ENCODE data around the gene POMT2.

Gene POMT2

DNA sequence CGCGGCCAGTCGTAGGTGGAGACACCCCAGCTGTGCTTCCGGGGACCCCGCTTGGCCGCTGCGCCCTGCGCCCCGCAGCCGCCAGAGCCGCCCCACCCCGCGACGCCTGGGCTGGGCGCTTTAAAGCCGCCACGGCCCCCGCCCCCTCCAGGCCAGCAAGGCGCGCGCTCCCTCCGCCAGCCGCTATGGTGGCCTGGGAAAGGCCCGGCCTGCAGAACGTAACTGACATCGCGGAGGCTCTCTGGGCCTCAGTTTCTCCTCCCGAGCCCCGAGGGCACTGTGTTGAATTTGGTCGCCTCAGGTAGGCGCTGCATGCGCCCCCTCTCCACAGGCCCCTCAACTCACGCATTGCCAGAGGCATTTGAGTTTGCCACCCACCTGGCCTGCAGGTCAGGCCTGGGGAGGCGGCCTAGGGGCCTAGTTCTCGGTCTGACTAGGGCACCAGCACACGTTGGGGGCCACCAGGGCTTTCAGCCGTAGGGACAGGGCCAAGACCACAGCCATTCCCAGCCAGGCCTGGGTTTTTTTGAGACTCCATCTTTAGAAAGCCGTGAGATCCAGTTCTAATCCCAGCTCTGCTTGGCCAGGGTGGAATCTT lies 49.5 kb downstream of the POMT2 start, which contains the start of gene NGB:
Gene NGB (minus strand): TSS at position 94 of the 598 bp plus-strand sequence. CDS start 269 bp downstream, outside the sequence.
- H3K4me3 ChIP-seq: peak within 1 kb of the TSS in 2 of 7 experiments; percentile 19 to 21
- no peak within 1 kb of the TSS for H3K27ac ChIP-seq

DNA sequence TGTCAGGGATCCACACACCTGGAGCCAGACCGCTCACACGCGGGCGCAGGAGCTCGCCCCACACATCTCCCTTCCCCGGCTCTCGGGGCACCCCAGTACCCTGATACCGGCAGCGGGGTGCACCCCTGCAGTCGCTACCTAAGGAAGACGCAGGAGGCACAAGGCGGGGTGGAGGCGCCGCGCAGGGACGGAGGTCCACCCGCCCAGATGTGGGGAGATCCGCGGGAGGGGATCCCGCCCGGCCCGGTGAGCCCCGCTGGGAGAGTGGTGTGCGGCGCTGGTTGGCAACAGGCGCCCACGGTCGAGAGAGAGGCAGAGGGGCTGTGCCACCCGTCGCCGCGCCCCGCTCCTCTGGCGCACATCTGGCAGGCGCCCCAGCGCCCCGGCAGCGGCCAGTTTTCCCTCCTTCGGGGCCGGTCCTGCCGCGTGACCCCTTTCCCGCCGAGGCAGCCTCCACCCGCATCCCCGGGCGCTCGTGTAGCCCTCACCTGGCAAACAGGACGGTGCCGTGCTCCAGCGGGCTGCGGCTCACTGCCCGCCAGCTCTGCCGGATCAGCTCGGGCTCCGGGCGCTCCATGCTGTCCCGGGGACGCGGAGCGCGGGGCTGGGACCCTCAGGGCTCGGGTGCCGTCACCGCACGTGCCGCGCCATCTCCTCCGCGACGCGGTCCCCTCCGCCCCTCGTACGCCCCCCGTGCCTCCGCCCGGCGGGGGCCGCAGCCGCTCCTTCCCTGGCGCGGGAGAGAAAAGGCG lies 50.1 kb downstream of the POMT2 start:
- peak overlapping the region in 2 of 7 experiments; percentile 19 to 21 for H3K4me3 ChIP-seq
- H3K27ac ChIP-seq: no peak overlapping the region

GRCh38 chr14:77268989-77269600 lies 51.6 kb downstream of the POMT2 start:
- H3K4me3 ChIP-seq: no peak overlapping the region
- no peak overlapping the region for H3K27ac ChIP-seq

DNA sequence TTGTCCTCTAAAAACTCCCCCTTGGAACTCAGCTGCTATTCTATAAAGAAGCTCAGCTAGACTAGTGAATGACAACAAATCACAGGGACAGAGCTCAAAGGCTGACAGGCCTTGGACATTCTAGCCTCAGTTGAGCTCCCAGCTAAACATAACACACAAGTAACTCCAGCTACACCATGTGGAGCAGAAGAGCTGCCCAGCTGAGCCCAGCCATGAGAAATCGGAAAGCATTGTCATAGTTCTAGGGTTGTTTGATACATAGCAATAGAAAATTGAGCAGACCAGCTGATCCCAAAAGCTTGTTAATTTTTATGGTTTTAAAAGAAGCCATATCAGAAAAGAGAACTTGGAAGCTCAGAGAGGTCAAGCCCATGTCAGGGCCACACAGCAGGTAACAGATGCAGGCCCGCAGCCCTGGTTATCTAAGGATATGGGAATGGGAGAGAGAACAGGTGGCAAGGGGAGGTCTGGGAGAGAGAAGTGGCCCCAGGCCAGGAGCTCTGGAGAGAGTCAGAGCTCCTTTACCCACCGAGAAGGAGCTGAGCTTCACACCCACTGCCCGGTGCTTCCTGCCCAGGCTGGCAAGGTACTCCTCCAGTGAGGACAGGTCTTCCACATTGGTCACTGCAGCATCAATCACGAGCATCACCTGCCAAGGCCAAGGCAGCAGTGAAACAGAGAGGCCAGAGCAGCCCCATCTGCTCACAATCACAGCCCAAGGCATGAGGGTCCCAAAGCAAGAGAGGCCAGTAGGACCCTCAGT lies 52.6 kb downstream of the POMT2 start:
- H3K4me3 ChIP-seq: no peak overlapping the region
- H3K27ac ChIP-seq: no peak overlapping the region

- no peak overlapping the region for H3K4me3 ChIP-seq
- H3K27ac ChIP-seq: no peak overlapping the region
Observed at GRCh38 chr14:77266336-77266735, 54.3 kb downstream of the POMT2 start.

DNA sequence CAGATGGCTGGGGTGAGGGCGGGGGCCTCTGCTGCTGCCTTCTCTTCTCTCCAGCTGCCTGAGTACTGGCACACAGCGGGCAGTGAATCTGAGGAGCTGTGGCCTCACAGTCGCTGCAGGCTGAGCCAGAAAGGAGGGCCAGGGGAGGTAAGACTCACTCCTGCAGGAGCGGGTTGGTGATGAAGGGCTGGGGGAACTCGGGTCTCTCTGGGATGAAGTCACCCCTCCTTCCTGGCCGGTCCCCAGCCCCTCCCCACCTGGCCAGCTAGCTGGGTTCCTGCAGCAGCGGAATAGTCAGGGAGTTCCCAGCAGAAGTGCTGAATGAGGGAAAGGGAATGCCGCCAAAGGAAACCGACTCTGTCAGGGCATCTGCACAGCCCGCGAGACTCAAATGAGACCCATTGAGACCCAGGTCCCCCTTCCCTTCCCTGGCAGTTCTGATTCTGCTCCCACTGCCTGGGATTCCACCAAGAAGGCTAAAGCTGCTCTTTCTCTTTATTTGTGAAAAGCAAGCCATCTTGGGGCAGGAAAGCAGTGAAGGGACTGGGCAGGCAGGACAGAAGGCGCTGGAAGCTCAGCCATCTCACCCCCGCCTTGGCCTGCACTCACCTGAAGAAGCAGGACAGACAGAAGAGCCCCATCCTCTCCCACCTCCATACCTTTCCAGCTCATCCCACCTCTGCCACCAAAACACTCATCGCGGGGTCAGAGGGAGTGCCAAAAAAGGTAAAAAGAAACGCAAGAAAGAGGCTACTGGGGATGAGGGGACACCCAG lies 54.9 kb downstream of the POMT2 start:
- H3K4me3 ChIP-seq: no peak overlapping the region

GRCh38 chr14:77265187-77265515 lies 55.5 kb downstream of the POMT2 start:
- Histone ChIP-seq H3K4me3 (no peak overlapping the region), H3K27ac (no peak overlapping the region)

More for the DNA sequence above, 54.9 kb downstream of the POMT2 start:
- no peak overlapping the region for H3K27ac ChIP-seq

DNA sequence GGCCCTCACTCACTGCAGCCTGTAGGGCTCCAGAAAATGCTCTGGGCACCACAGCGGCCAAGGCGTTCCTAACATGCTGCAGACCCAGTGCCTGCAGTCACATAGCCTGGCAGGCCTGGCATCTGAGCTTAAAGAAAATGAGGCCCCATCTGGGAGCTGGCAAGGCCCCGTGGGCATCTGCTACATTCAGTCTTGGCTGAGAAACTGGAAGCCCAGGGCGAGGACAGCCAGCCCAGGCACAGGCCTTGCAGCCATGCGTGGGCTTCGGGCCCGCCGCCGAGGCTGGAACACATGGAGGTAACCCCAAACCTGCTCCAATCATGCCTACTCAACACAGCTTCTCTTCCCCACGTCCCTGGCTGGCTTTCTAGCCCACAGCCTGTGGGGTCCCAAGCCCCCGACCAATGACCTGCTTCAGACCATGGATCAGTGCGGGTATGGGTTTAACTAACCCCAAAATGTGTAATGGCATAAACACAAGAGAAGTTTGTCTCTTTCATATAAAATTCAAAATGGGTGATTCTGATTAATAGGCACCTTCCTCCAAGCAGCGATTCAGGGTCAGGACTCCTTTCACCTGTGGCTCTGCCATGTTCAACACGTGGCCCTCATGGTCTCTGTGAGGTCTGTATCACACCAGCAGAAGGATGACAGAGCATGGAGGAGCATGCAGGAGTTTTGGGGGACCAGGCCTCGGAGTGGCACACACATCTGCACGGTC lies 56.1 kb downstream of the POMT2 start:
- no peak overlapping the region for H3K4me3 ChIP-seq
- H3K27ac ChIP-seq: no peak overlapping the region

DNA sequence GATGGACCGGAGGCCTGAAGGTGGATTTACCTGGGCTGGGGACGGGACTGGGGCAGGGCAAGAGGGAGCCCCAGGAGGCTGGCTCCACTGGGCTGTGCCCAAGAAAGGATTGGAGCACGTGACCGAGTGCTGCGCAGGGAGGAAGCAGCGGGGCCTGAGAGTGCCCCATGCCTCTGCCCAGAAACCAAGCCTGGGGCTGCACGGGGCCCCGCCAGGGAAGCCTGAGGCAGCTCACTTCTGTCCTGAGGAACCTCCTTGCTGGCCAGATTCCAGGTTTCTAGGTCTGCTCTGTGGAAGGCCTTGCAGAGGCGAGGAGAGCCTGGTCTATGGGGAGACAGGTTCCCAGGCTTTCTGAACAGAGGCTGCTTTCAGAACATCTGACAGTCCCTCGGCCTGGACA lies 60.1 kb downstream of the POMT2 start:
- H3K27ac ChIP-seq: no peak overlapping the region
- no peak overlapping the region for H3K4me3 ChIP-seq

DNA sequence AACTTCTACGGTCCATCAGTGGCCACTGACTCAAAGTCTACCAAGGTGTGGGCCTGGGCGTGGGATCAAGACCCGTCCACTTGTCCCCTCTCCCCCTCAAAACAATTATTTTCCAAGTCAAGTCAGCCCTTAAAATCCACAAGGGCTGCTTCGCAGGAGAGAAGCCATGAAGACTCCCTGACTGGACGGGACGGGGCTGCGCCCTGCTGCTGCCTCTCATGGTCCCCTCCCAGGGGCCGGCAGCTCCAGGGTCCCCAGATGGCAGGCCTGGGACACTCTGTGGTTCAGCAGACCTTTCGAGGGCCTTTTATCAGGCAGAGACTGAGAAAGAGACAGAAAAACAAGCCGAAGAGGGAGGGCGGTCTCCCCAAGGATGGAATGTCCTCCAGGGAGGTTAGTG lies 60.5 kb downstream of the POMT2 start:
- Histone ChIP-seq H3K27ac (no peak overlapping the region), H3K4me3 (no peak overlapping the region)

DNA sequence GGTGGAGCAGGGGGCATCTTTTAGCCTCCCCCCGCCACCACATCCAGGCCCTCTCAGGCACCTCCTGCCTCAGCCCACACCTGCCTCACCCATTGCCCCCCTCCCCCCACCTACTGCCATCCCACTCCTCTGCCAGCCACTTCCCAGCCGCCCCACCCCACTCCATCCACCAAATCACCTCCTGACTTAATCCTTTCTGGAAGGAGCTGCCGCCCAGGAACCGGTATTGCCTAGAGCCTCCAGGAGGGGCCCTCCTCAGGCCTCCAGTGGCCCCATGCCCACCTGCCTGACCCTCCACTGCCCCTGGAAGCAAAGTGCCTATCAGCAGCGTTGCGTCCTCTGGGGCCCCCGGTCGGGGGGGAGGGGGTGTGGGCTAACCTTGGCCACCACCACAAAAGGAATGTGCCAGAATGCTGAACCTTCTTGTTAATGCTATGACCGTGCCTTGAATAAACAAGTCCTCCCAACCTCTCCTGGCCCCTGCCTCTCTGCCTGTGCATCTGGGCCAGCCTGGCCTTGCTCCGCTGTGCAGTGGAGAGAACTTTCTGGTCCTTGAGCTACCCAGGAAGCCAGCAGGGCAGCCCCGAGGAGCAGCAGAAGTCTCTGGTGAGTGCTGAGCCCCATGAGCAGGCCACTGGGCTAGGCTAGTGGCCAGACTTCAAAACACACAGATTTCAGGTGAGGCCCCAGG lies 61.5 kb downstream of the POMT2 start:
- no peak overlapping the region for H3K4me3 ChIP-seq
- no peak overlapping the region for H3K27ac ChIP-seq

GRCh38 chr14:77258566-77258965 lies 62.1 kb downstream of the POMT2 start:
- Histone ChIP-seq H3K27ac (no peak overlapping the region), H3K4me3 (no peak overlapping the region)

- H3K27ac ChIP-seq: no peak overlapping the region
- H3K4me3 ChIP-seq: no peak overlapping the region
Observed at GRCh38 chr14:77257700-77258099, 63.0 kb downstream of the POMT2 start.

DNA sequence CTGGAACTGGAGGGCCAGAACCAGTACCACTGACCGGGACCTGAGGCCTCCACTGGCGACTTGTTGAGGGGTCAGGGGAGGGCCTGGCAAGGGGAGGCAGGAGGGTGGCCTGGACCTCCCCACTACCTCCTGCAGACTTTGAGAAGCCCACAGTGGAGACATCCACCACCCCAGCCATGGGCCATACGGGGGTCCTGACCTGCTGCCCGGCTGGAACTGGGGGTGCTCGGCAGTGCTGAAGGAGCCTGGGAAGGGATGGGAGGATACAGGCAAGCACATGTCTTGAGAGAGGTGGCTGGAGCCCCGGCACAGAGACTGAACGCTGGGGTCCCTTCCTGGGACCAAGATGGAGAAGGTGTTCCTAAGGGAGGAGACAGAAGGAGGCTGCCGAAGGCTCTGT lies 64.0 kb downstream of the POMT2 start:
- Histone ChIP-seq H3K27ac (no peak overlapping the region), H3K4me3 (no peak overlapping the region)

DNA sequence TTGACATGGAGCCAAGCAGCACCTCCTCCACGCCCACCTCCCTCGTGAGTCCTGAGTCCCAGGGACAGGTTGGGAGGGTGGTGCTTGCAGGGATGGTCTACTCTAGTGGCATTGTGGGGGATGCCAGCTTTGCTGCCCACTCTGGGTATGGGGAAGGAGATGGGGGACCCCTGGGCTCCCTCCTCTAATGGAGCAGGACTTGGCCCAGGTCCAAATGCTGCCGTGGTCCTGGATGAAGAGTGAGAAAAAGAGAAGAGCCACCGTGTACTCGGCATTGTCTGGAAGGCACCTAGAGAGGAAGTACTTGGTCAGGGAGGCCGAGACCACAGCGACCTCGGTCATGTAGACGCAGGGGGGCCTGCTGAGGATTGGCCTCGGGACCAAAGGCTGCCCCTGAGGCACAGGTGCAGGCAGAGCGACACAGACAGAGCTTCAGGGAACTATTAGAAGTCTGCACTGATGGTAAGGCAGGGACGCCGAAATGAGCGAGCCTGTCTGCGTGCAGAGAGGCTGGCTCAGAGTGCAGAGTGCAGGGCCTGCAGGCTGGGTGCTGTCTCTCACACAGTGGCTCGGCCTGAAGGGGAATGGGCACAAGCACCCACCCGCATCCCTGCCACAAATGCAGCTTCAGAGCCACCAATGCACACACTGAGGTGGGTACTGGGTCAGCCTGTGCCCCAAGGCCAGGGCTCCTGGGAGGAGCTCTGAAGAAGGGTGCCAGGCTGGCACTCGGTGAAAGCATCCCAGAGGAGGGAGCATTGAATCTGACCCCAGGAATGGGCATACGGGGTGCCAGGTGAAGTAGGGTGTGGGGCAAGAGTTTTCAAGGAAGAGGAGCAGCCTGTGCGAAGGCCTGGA lies 67.1 kb downstream of the POMT2 start:
- no peak overlapping the region for H3K4me3 ChIP-seq
- H3K27ac ChIP-seq: no peak overlapping the region

DNA sequence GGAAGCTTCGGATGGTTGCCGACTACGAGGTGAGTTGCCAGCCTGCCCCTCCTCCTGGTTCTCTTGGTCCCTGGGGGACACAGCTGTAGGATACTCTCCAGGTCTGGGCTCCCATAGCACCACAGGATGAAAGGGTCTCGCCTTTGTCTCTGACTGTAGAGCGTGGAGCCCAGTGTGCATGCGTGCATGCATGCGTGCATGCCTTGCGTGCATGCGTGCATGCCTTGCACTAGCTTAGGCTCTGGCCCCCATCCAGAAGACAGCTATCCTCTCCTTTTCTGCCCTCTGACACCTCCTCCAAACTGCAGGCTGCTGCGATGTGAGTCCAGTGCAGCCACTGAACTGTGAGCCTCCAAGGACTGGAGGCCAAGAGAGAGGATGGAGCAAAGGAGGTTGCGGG lies 68.8 kb downstream of the POMT2 start:
- no peak overlapping the region for H3K27ac ChIP-seq

GRCh38 chr14:77250927-77251326 lies 69.8 kb downstream of the POMT2 start:
- H3K27ac ChIP-seq: no peak overlapping the region
- no peak overlapping the region for H3K4me3 ChIP-seq

More for the DNA sequence above, 68.8 kb downstream of the POMT2 start:
- H3K4me3 ChIP-seq: no peak overlapping the region

- no peak overlapping the region for H3K27ac ChIP-seq
- no peak overlapping the region for H3K4me3 ChIP-seq
Observed at GRCh38 chr14:77249286-77249685, 71.4 kb downstream of the POMT2 start.
